ENCODE results near the gene TMED8.
"Not testable (repeated sequence)": the region's sequence is repeated elsewhere in the genome, so short reads cannot be mapped to it uniquely, and the experiment has no call there.

TMED8 gene

DNA sequence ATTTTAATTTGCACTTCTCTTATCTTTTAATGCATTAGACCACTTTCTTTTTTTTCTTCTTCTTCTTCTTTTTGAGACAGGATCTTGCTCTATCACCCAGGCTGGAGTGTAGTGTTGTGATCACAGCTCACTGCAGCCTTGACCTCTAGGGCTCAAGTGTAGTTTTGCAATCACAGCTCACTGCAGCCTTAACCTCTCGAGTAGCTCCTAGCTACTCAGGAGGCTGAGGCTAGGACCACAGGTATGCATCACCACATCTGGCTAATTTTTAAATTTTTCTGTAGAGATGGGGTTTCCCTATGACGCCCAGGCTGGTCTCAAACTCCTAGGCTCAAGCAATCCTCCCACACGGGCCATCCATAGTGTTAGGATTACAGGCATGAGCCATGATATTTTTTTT lies 12.7 kb downstream of the TMED8 start:
- DNase-seq (ENCODE audit: low read depth in 2 of 2), result no peak

DNA sequence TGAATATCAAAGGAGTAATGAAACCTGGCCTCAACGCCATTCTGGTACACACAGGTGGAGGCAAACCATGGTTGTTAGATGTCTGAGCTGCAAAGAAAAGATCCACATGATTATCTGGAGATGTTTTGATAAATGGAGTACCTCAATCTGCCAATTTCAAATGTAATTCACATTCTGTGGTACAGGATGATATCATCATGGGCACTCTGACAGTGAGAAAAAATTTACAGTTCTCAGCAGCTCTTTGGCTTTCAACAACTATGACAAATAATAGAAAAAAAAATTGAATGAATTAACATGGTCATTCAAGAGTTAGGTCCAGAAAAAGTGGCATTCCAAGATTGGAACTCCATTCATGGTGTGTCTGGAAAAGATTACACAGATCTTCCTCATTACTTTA lies 17.3 kb downstream of the TMED8 start:
- DNase-seq (ENCODE audit: low read depth in 2 of 2), result no peak

DNA sequence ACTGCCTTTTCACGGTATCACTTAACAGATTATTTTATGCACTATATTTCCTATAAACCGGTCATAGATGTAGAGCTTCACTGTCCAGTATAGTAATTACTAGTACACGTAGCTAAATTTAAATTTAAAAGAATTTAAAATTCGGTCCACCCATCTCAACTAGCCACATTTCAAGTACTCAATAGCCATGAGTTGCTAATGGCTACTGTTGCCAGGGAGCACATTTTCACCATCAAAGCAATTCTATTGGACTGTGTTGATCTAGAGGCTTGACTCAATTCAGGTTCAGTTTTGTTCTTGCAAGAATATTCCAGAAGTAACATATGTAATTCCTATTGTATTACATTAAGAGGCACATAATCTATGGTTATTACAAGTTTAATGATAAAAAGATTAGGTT lies 20.0 kb downstream of the TMED8 start:
- no peak for DNase-seq (ENCODE audit: low read depth in 2 of 2)

DNA sequence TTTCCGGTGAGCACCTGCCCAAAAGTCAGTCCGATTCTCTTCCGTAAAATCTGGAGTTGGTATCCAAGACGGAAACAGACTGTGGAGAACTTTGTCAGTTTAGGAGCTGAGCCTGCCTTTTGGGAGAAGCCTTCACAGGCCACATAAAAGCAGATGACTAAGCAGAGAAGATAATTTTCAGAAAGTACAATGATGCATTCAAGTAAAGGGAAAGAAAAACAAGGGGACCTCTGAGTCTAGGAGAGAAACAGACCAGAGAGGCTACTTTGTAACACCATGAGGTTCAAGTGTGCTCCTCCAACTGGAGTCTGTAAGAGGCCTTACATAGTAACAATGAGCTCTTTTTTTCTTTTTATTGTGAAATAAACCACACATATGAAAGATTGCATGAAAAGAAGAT lies 21.1 kb downstream of the TMED8 start:
- no peak for DNase-seq (ENCODE audit: low read depth in 2 of 2)

DNA sequence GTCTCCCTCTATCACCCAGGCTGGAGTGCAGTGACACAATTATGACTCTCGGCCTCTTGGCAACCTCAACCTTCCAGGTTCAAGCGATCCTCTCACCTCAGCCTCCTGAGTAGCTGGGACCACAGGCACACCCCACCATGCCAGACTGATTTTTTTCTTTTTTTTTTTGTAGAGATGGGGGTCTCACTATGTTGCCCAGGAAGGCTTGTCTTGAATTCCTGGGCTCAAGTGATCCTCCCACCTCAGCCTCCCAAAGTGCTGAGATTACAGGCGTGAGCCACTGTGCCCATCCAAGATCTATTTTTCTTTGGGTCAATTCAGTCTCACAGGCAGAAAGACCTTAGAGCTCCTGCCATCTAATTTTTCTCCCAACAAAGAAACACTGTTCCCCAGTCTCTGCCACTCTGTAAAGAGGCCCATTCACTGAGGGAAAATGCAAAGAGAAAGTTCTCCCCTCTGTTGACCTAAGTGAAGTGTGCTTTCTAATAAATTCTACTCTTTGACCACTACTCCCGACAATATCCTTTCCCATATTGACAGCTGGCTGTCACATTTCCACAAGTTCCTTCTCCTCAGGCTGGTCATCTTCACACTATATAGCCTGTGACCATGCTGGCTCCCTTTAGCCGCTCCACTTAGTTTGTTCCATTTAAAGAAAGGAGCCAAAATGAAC lies 23.3 kb downstream of the TMED8 start:
- DNase-seq (ENCODE audit: low read depth in 2 of 2), result no peak

DNA sequence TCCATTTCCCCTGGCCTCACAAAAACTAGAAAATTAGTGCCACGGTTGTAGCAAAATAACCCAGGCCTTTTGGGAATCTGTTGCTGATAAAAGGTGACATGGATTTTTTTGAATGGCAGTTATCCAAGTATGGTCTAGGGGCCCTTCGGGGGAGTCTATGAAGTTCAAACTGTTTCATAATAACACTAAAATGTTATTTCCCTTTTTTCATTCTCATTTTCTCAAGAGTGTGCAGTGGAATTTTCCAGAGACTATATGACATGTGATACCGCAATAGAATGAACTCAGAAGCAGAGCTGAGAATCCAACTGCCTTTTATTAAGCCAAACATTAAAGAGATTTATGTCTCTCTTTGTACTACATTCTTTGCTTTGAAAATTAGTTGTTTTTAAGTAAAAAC lies 29.1 kb downstream of the TMED8 start:
- DNase-seq (ENCODE audit: low read depth in 2 of 2), result no peak

DNA sequence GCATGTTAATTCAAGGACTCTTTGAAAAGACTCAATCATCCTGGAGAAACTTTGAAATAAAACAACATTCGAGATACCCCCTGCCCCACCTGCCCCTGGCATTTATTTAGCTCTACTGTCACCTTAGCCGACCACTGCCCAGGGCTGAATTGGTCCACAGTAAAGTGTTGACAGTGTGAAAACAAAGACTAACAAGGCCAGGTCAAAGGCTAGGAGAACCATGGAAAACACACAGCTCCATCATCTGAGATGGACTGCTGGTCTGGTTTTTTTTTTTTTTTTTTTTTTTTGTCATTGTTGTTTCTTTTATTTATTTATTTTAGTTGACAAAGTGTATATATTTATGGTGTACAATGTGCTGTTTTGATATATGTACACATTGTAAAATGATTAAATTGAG lies 30.4 kb downstream of the TMED8 start:
- DNase-seq (ENCODE audit: low read depth in 2 of 2), result no peak

DNA sequence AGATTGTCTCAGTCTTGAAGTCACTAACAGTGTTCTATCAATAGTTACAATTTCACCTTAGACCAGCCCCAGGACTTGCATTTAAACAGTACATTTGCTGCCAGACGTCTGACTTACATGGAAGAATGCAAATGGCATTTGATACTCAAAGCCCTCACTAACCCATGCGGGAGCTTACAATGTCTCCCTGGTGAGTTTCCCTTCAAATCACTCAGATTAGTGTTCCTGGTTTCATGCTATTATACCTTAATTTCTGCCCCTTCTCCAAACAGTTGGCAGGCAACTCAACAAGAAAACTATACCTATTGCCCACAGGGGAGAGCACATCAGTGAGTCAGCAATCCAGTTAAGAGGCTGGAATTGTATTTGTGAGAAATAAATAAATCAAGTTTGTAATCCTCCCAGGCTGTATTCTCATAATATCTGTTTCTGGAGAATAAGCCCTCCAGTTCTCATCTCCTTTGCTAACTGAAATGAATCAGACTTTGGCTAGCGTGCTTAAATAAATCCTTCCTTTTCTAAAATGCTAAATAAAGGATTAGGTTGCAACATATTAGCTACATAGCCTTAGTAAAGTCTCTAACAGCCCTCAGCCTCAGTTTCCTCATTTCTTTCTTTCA lies 32.4 kb downstream of the TMED8 start:
- DNase-seq (ENCODE audit: low read depth in 2 of 2), result no peak

DNA sequence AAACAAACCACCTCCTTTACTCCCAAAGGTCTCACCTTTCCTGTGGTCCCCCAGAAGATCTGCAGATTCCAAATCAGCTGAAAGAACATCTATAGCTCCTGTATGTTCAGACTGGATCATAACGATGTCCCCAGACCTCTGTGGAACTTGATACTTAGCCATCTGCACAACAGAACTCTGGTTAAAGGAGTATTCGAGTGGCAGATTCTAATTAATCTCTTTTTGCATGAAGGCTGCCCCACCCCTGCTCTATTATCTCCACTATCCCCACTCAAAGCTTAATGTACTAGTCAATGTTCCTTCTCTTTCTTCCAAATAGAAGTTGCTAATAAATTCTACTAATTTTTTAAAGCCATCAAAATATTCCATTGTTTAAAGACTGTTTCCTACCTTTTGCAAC lies 33.2 kb downstream of the TMED8 start:
- DNase-seq (ENCODE audit: low read depth in 2 of 2), result no peak

DNA sequence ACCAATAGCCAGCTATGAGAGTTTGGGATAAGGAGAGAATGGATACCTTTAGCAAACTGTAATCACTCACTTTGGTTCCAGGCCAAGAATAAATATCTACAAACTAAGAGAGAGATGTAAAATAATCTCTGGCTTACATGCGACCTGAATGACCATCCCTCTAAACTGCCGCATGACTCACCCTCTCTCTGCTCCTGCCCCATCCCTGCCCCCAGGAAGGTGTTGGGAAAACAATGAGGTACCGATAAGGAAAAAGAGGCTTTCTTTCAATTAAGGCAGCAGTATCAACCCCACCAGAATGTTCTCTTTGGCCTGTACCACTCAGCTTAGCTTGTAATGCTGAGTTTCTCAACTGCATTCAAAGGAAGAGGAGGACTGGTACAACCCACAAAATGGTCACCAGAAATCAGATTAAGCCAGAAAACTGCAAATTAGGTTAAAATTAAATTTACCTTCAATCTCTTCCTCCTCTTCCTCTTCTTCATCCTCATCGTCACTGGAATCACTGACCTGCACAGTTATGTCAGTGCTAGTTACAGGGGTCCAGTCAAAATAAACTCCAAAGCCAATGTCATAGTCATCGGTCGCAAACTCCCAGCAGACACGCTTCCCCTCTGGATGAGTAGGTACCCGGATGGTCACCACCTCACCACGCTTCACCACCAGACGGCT lies 34.0 kb downstream of the TMED8 start:
- DNase-seq (ENCODE audit: low read depth in 2 of 2), result no peak

DNA sequence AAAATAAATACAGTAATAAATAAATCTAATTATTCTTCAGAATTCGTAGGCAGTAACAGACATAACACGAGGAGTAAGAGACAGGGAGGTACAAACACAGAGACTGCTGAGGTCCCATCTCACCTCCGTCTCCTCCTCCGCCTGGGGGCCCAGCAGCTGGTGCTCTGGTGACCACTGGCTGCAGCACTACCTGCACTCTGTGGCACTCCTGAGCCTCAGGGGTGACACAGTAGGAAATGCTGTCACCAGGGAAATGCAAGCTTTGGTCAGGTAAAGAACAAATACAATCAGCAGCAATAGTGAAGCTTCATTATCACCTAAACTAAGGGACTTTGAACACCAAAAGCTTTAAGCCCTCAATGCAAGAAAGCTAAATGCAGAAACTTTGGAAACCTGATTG lies 36.5 kb downstream of the TMED8 start:
- no peak for DNase-seq (ENCODE audit: low read depth in 2 of 2)

DNA sequence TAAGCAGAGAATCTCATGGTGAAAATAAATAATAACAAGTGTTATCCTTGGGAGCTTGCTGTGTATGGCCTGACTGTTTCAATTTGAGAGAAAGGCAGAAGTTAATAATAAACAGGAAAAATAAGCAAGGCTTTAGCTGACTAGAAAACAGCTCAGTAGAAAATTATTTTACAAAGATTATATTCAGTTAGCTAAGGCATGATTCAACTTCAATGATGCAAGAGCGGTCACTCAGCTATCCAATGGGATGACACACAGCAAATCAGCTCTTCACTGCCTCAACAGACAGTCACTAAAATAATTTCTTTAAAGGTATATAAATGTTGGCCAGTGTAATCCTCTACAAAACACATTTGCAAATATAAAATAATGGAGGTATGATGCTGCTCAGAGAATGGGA lies 37.5 kb downstream of the TMED8 start:
- DNase-seq (ENCODE audit: low read depth in 2 of 2), result no peak

DNA sequence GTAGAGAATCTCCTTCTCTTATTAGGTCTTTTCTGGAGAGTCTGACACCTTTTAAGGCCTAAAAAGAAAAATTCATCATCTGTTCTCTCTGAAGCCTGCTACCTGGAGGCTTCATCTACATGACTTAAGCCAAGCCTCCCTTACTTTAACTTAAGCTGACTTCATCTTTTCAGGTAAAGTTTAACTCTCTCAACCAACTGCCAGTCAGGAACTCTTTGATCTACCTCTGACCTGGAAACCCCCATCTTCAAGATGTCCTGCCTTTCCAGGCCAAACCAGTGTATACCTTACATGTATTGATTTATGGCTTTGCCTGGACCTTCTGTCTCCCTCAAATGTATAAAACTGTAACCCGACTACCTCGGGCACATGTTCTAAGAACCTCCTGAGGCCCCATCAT lies 38.6 kb downstream of the TMED8 start:
- DNase-seq (ENCODE audit: low read depth in 2 of 2), result no peak

DNA sequence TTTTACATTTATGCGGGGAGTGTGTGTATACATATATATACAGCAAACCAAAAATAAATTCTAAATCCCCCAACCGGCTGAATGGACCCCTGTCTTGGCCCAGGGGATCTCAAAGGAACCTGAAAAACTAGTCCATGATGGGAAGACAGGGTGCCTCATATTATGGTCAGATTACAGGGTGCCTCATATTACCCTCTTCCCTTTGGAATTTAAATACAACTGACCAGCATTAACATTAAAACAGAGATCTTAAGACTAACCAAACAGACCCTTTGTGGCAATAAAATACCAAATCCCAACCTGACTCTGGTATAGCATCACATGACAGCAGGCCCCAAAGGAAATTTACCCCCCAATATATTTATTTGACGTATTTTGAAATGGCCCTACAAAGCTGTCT lies 39.0 kb downstream of the TMED8 start:
- DNase-seq (ENCODE audit: low read depth in 2 of 2), result no peak

DNA sequence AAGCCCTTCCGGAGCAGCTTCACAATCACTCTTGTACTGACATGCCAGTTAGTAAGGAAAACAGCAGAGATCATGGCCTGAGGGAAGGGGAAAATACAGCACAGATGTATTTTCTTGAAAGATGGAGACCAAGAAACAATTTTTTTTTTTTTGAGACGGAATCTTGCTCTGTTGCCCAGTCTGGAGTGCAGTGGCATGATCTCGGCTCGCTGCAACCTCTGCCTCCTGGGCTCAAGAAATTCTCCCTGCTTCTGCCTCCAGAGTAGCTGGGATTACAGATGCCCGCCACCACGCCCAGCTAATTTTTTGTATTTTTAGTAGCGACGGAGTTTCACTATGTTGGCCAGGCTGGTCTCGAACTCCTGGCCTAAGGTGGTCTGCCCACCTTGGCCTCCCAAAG lies 39.6 kb downstream of the TMED8 start:
- DNase-seq (ENCODE audit: low read depth in 2 of 2), result not testable (repeated sequence)

DNA sequence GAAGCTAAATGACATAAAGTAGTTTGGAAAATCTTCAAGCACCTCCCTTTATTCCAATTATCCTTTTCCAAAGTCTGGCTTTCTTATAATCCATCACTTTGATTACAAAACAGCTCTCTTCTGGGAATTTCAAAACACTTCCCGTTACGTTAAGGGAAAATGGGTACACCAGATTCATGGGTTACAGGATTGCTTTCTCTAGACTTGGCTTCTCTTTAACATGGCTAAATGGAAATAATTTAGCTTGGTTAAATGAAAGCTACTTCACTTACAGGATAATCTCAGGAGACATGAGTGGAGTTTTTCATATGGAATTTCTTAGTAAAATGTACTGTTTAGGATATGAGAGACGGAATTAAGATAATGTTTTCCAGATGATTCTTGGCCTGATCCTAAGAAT lies 41.3 kb downstream of the TMED8 start:
- DNase-seq (ENCODE audit: low read depth in 2 of 2), result no peak

DNA sequence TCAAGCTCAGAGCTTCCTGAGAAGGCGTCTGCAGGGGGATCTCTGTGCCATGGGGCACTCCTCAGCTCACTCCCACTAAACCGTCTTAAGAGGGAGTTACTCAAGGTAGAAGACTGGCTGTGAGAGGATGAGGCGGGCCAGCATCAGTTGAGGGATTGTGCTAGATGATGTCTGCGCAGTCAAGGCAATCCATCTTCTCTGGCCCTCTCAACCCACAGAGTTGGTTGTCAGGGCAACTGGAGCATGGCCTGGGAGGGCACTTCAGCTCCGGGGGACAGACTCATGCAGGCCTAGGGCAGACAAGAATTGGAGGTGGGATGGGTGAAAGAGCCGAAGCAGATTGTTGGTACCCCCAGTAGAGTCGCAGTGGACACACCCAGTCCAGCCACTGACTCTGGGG lies 47.0 kb downstream of the TMED8 start:
- DNase-seq (ENCODE audit: low read depth in 2 of 2), result no peak

DNA sequence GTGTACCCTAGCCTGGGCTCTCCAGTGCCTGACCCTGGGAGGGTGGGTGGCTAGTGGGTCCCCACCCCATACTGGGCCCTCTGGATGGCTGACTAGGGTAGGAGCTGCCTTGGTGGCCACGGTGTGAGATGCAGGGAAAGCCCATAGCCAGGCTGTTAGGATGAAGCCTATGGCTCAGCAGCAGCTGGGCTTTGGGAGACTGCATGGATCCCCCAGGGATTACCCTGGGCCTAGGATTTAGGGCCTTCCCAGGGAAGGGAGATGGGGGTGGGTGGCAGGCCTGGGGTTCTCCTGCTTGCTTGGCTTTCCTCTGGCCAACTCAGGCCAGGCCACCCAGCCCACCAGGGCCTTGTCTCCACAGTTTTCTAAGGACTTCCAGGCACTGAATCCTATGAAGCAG lies 49.8 kb downstream of the TMED8 start:
- DNase-seq (ENCODE audit: low read depth in 2 of 2), result no peak

DNA sequence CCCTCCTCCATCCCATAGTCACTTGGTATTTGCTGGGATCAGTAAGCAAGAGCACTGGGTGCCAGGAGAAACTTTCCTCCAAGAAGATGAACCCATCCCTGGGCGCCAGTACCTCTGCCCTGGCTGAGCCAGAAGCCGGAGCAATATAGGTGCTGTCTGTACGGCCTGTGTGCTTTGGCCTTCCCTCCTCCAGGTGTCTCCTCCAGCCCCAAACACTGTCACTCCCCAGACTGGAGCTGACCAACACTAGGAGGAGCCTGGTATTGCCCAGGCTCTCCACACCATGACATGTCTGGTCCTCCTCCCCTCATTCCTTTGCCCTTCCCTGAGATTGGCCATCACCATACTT lies 51.2 kb downstream of the TMED8 start:
- DNase-seq (ENCODE audit: low read depth in 2 of 2), result no peak

DNA sequence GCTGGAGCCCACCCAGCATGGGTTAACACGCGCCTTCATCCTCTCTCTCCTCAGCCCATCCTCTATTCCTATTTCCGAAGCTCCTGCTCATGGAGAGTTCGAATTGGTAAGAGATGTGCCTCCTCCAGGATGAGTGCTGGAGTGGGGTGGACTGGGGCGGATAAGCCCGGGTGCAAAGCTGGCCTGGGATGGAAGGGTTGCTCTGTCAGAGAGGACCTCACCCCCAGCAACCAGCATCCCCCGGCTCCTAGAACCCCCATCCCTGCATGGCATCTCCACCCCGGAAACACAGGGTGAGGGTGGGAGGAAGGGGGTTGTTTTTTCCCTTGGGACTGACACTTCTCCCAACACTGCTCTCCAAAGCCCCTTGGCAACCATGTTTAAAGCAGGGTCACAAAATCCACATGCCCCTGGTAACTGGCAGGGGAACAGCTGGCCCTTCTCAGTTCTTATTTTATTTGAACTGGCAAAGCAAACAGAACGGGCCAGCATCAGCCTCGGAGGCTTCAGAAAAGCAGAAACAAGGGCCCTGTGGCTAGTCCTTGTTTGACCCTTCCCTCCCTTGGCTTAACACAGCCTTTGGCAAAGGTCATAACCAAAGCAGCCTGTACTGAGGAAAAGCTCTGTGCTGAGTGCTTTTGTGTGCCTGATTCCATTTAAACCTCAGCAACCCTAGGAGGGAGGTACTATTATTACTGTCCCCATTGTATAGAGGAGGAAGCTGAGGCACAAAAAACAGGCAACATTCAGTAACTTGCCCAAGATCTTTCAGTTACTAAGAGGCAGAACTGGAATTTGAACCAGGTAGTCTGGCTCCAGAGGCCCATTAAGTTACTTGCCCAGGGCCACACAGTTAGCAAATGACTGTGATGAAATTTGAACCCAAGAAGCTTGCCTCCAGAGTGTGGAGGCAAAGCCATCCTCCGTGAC lies 51.8 kb downstream of the TMED8 start:
- no peak for DNase-seq (ENCODE audit: low read depth in 2 of 2)

DNA sequence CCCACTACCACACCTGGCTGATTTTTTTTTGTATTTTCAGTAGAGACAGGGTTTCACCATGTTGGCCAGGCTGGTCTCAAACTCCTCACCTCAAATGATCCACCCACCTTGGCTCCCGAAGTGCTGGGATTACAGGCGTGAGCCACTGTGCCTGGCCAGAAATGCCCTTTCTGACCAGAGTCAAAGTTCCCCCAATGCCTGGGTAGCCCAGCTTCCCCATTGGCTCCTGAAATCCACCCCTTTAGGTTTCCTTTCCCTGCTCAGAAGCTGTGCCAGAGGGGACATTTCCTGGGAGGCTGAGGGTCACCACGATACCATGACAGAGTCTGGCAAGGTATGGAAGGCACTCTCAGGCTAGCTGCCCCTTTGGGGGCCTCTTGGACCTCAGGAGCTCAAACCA lies 52.6 kb downstream of the TMED8 start:
- DNase-seq (ENCODE audit: low read depth in 2 of 2), result no peak

DNA sequence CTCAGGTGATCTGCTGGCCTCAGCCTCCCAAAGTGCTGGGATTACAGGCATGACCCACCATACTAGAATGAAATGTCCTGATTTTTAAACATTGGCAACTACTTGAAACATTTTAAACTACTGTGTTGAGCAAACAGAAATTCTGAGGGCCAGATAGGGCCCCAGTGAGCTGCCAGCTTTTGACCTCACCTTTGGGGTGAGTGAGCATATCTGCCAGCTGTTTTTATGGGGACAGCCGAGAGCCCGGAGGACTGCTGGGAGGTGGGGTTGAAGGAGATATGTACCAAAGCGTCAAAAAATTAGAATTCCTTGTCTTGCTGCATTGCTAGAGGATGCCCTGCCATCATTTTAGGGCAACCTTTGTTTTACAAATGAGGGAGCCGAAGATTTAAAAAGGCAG lies 53.3 kb downstream of the TMED8 start:
- no peak for DNase-seq (ENCODE audit: low read depth in 2 of 2)

DNA sequence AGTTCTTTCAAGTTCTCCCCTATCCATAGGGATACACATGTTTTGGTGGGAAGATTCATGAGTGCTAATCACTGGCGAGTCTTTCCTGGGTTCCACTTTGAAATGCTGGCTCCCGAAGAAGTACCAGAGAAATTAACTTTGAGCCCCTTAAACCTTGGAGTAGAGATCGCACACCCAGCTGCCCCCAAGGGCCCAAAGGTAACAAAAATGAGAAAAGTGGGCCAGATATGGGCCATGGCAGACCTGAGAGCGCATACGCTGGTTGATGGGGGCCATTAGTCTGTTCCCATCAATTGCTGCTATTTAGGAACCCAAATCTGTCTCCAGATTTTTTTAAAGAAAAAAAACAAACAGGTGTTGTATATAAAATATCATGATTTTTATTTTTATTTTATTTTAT lies 53.9 kb downstream of the TMED8 start:
- DNase-seq (ENCODE audit: low read depth in 2 of 2), result no peak
